Mesendoderm (in vitro differentiated cells): ENCODE measurements around the gene TMEM95.
"Not testable (repeated sequence)": the region's sequence is repeated elsewhere in the genome, so short reads cannot be mapped to it uniquely, and the experiment has no call there.

ENCODE experiments used
- DNase-seq: peaks from one replicate; pipeline ENCODE4 v3.0.0; 2013
- H2AK5ac ChIP-seq: 2 replicates; pipeline ENCODE4 v1.6.1; 2013; ENCODE audit warnings: low read length, inconsistent platforms
- H2BK120ac ChIP-seq: 2 replicates; pipeline ENCODE4 v1.6.1; 2013; ENCODE audit warnings: low read depth, mild to moderate bottlenecking, low read length, moderate library complexity, mixed read lengths
- H2BK15ac ChIP-seq: replicated peaks from 2 replicates; pipeline ENCODE4 v1.6.1; 2013; ENCODE audit warnings: low read depth, mild to moderate bottlenecking, moderate library complexity
- H2BK5ac ChIP-seq: 2 replicates; pipeline ENCODE4 v1.6.1; 2013; ENCODE audit warnings: low read length, inconsistent platforms
- H3K18ac ChIP-seq: 2 replicates; pipeline ENCODE4 v1.6.1; 2013; ENCODE audit warnings: mild to moderate bottlenecking, low read length, mixed read lengths
- H3K23ac ChIP-seq: one replicate; pipeline ENCODE4 v1.6.1; 2013; ENCODE audit warnings: low read length
- H3K27ac ChIP-seq: 2 replicates; pipeline ENCODE4 v1.5.1; 2013; ENCODE audit warnings: low read depth, mild to moderate bottlenecking, inconsistent platforms, low read length, moderate library complexity
- H3K27me3 ChIP-seq: 2 replicates; pipeline ENCODE4 v1.6.1; 2013; ENCODE audit warnings: low read length, control low read depth, mild to moderate bottlenecking, inconsistent platforms; ENCODE audit not compliant: insufficient read depth, poor library complexity
- H3K36me3 ChIP-seq: 2 replicates; pipeline ENCODE4 v1.6.1; 2013; ENCODE audit warnings: low read length, inconsistent platforms; ENCODE audit not compliant: control insufficient read depth, insufficient read depth
- H3K4ac ChIP-seq: one replicate; pipeline ENCODE4 v1.6.1; 2013; ENCODE audit warnings: low read depth, mild to moderate bottlenecking, low read length, moderate library complexity
- H3K4me1 ChIP-seq: 2 replicates; pipeline ENCODE4 v1.6.1; 2013; ENCODE audit warnings: low read depth, low read length, inconsistent platforms; ENCODE audit not compliant: control insufficient read depth
- H3K4me2 ChIP-seq: 2 replicates; pipeline ENCODE4 v1.6.1; 2013; ENCODE audit warnings: low read length
- H3K4me3 ChIP-seq: 2 replicates; pipeline ENCODE4 v1.5.1; 2013; ENCODE audit warnings: mild to moderate bottlenecking, low read length
- H3K56ac ChIP-seq: one replicate; pipeline ENCODE4 v1.6.1; 2013; ENCODE audit warnings: low read length
- H3K79me1 ChIP-seq: 2 replicates; pipeline ENCODE4 v1.6.1; 2013; ENCODE audit warnings: low read length, inconsistent platforms
- H3K79me2 ChIP-seq: 2 replicates; pipeline ENCODE4 v1.6.1; 2013; ENCODE audit warnings: mild to moderate bottlenecking, low read length; ENCODE audit not compliant: control insufficient read depth, insufficient read depth
- H3K9ac ChIP-seq: 2 replicates; pipeline ENCODE4 v1.6.1; 2013; ENCODE audit warnings: low read length, inconsistent platforms
- H4K5ac ChIP-seq: one replicate; pipeline ENCODE4 v1.6.1; 2013; ENCODE audit warnings: low read length
- H4K8ac ChIP-seq: one replicate; pipeline ENCODE4 v1.6.1; 2013; ENCODE audit warnings: low read depth, mild to moderate bottlenecking, control low read depth, low read length, moderate library complexity
- WGBS: extraction: QIAGEN DNeasy Blood & Tissue Kit; methylation state at CpG from one replicate; pipeline ENCODE4 v1.1.7; 2013; ENCODE audit warnings: low lambda C conversion rate, missing lambda C conversion rate; ENCODE audit not compliant: insufficient coverage; ENCODE audit errors: extremely low coverage; 5-methylcytosine and 5-hydroxymethylcytosine counted together

Gene TMEM95

DNA sequence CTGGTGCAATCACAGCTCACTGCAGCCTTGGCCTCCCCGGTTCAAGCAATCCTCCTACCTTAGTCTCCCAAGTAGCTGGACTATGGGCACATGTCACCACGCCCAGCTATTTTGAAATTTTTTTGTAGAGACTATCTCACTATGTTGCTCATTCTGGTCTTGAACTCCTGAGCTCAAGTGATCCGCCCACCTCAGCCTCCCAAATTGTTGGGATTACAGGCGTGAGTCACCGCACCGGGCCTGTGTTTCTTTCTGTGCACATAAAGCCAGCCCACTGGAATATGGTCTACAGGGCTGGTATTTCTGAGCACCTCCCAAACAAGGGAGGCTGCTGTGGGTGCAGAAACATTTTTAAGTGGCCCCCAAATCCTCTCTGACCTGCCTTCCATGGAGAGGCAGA lies 8.4 kb downstream of the TMEM95 start:
- no peaks in the 10 kb centered on the region for H3K79me2 ChIP-seq
- no peaks in the 10 kb centered on the region for H3K36me3 ChIP-seq
- H3K79me1 ChIP-seq, result no peaks in the 10 kb centered on the region
- H3K27ac ChIP-seq, result no peak overlapping the region
- H4K8ac ChIP-seq, result no peak overlapping the region
- no peak overlapping the region for H3K18ac ChIP-seq
- H3K4ac ChIP-seq, result no peak overlapping the region
- H3K23ac ChIP-seq, result no peak overlapping the region
- H3K9ac ChIP-seq, result no peak overlapping the region
- H2BK120ac ChIP-seq, result no peak overlapping the region
- no CpG with 5 or more reads among the region's 6 CpGs for WGBS
- no peak overlapping the region for H3K4me3 ChIP-seq
- no peak overlapping the region for H2BK15ac ChIP-seq
- DNase-seq, result no peak
- no peak overlapping the region for H3K4me2 ChIP-seq
- no peak overlapping the region for H4K5ac ChIP-seq
- no peaks in the 10 kb centered on the region for H3K4me1 ChIP-seq
- H3K27me3 ChIP-seq, result no peaks in the 10 kb centered on the region
- H3K56ac ChIP-seq, result no peak overlapping the region
- H2AK5ac ChIP-seq, result no peak overlapping the region
- H2BK5ac ChIP-seq, result no peak overlapping the region

GRCh38 chr17:7365963-7366362 lies 11.0 kb downstream of the TMEM95 start:
- not testable (repeated sequence) for H3K4ac ChIP-seq, H3K79me1 ChIP-seq, H3K4me1 ChIP-seq, H2BK15ac ChIP-seq, H3K56ac ChIP-seq, H3K27ac ChIP-seq, H3K27me3 ChIP-seq, H2BK5ac ChIP-seq, DNase-seq, H4K5ac ChIP-seq, H3K4me2 ChIP-seq, H2BK120ac ChIP-seq, H3K36me3 ChIP-seq, H3K79me2 ChIP-seq, H3K4me3 ChIP-seq, H3K9ac ChIP-seq, H2AK5ac ChIP-seq, H4K8ac ChIP-seq, H3K18ac ChIP-seq, H3K23ac ChIP-seq
- no CpG with 5 or more reads among the region's 7 CpGs for WGBS

DNA sequence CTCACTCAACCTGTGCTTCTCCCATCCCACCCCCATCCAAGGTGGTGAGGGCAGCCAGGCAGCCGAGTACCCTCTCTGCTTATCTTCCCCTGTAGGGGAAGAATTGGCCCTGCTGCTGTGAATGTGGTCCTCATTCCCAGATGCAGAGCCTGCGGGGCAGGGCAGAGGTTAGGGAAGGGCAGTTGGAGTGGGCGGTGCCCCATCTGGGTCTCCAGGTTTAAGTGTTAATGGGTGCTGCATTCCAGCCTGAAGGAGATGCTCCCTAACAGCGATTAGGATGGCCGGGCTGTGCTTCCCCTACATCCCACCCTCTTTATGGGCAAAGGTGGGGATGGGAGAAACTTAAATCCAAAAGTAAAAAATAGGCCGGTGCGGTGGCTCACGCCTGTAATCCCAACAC lies 12.1 kb downstream of the TMEM95 start:
- Histone ChIP-seq H3K23ac (no peak overlapping the region), H3K4ac (no peak overlapping the region), H4K8ac (no peak overlapping the region), H4K5ac (no peak overlapping the region), H2BK5ac (no peak overlapping the region), H3K79me2 (no peaks in the 10 kb centered on the region), H2BK120ac (no peak overlapping the region), H3K9ac (no peak overlapping the region), H3K56ac (no peak overlapping the region), H2BK15ac (no peak overlapping the region), H3K4me1 (no peaks in the 10 kb centered on the region), H3K27me3 (no peaks in the 10 kb centered on the region), H3K36me3 (no peaks in the 10 kb centered on the region), H3K4me2 (no peak overlapping the region), H3K18ac (no peak overlapping the region), H2AK5ac (no peak overlapping the region), H3K4me3 (no peak overlapping the region), H3K79me1 (no peaks in the 10 kb centered on the region), H3K27ac (no peak overlapping the region)
- no peak for DNase-seq
- no CpG with 5 or more reads among the region's 8 CpGs for WGBS

DNA sequence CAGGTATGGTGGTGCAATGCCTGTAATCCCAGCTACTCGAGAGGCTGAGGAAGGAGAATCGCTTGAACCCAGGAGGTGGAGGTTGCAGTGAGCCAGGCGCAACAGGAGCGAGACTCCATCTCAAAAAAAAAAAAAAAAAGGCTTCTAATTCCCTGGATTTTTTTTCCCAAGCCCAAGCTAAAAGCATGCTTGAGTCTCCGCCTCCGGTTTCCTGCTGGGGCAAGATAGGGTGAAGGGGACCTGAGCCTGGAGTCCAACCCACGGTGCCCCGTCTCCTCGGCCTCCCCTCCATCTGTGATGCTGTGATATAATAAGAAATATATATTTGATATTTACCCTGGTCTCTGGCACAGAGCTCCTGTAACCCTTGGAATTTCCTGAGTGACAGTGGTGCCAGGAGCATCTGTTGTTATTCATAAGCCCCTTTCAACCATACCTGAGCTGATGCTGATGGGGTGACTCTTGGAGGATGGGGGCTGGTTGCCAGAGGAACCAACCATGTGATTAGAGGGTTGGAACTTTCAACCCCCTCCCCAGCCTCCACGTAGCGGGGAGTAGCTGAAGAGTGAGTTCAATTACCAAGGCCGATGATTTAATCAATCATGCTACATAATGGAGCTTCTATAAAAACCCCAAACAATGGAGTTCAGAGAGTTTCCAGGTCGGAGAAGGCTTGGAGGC lies 13.1 kb downstream of the TMEM95 start:
- Histone ChIP-seq H3K79me2 (no peaks in the 10 kb centered on the region), H3K27me3 (no peaks in the 10 kb centered on the region), H2BK120ac (no peak overlapping the region), H4K8ac (no peak overlapping the region), H3K18ac (no peak overlapping the region), H3K56ac (no peak overlapping the region), H3K79me1 (no peaks in the 10 kb centered on the region), H4K5ac (no peak overlapping the region), H3K4me3 (no peak overlapping the region), H2BK15ac (no peak overlapping the region), H2BK5ac (no peak overlapping the region), H3K4ac (no peak overlapping the region), H3K27ac (no peak overlapping the region), H2AK5ac (no peak overlapping the region), H3K23ac (no peak overlapping the region), H3K36me3 (no peaks in the 10 kb centered on the region), H3K4me1 (no peaks in the 10 kb centered on the region), H3K9ac (no peak overlapping the region), H3K4me2 (no peak overlapping the region)
- no peak for DNase-seq
- WGBS, result no CpG with 5 or more reads among the region's 13 CpGs

- not testable (repeated sequence) for H3K9ac ChIP-seq, H2AK5ac ChIP-seq, H3K4me1 ChIP-seq, H3K4me2 ChIP-seq, H4K5ac ChIP-seq, H3K23ac ChIP-seq, H2BK15ac ChIP-seq, H3K79me2 ChIP-seq, H3K56ac ChIP-seq, H2BK120ac ChIP-seq, H3K18ac ChIP-seq, H2BK5ac ChIP-seq, H3K36me3 ChIP-seq, H3K27me3 ChIP-seq, H3K4me3 ChIP-seq, H4K8ac ChIP-seq, H3K4ac ChIP-seq, H3K27ac ChIP-seq, DNase-seq, H3K79me1 ChIP-seq
- no CpG with 5 or more reads among the region's 5 CpGs for WGBS
Measured at GRCh38 chr17:7368599-7368994, 13.6 kb downstream of the TMEM95 start.

- Histone ChIP-seq H3K4me1 (no peaks in the 10 kb centered on the region), H3K56ac (no peak overlapping the region), H3K79me1 (no peaks in the 10 kb centered on the region), H3K27me3 (no peaks in the 10 kb centered on the region), H4K8ac (no peak overlapping the region), H3K79me2 (no peaks in the 10 kb centered on the region), H3K36me3 (no peaks in the 10 kb centered on the region), H3K9ac (no peak overlapping the region), H2BK5ac (no peak overlapping the region), H3K4ac (no peak overlapping the region), H2BK120ac (no peak overlapping the region), H4K5ac (no peak overlapping the region), H3K4me3 (no peak overlapping the region), H2AK5ac (no peak overlapping the region), H2BK15ac (no peak overlapping the region), H3K4me2 (no peak overlapping the region), H3K27ac (no peak overlapping the region), H3K18ac (no peak overlapping the region), H3K23ac (no peak overlapping the region)
- WGBS, result no CpG with 5 or more reads among the region's 5 CpGs
- DNase-seq, result no peak
Measured at GRCh38 chr17:7369825-7370224, 14.9 kb downstream of the TMEM95 start.
